AG09319 (cell line): ENCODE results near the gene MASP2.

Experiments used
- DNase-seq: peaks from one replicate; pipeline ENCODE4 v3.0.0-alpha.2; 2010; ENCODE audit warnings: low read depth; ENCODE audit errors: extremely low read depth
- CTCF ChIP-seq: IDR thresholded peaks from 2 replicates; pipeline ENCODE4 v1.5.1; 2011; ENCODE audit warnings: low read depth, mild to moderate bottlenecking, inconsistent platforms, low read length, moderate library complexity

Gene MASP2

GRCh38 chr1:10979483-10979920 lies 67.5 kb downstream of the MASP2 start:
- DNase-seq, result no peak
- TF ChIP-seq CTCF, result no peak

- no peak for DNase-seq
- TF ChIP-seq CTCF, result no peak
Observed at GRCh38 chr1:10978719-10979118, 68.3 kb downstream of the MASP2 start.
